ENCODE results near the gene CABYR.

- TF ChIP-seq EZH2 (IDR thresholded peaks at IDR 0.05; ENCODE audit: insufficient read depth, low read length) (no peak), CTCF (IDR thresholded peaks at IDR 0.05; ENCODE audit: insufficient read depth, low read depth, low read length) (no peak)
Observed at GRCh38 chr18:24201699-24202687, 63.1 kb downstream of the CABYR start.

Data from astrocyte (in vitro differentiated cells and primary cell).